Panc1 (cell line): ENCODE results near the gene ZNF76. TPM values are rescaled to one million over a fixed set of nuclear protein-coding genes. Genes with fewer than 3 reads are reported as not detected.

ENCODE experiments used
- ATAC-seq: fragments of 200-7000 bp; cut with Tn5 transposase; 2 replicates; pipeline ENCODE4 v1.9.1; 2020; ENCODE audit warnings: mild to moderate bottlenecking, moderate library complexity
- BruUV-seq: library from RNA; stranded (reverse); fragments of 400-500 nt; replicated peaks from 2 replicates; lab custom pipeline; 2021; lab: Mats Ljungman, UMichigan
- CTCF ChIA-PET: fragments of 300-600 bp; sonication (Branson Sonifier 250); formaldehyde crosslinking; loops from one replicate; lab custom pipeline; 2022; ENCODE audit warnings: antibody characterized with exemption; lab: Charles Lee
- POLR2A ChIA-PET: fragments of 300-600 bp; sonication (Branson Sonifier 250); formaldehyde crosslinking; loops from one replicate; lab custom pipeline; 2022; ENCODE audit warnings: antibody characterized with exemption; lab: Charles Lee
- DNase-seq: peaks from one replicate; pipeline ENCODE4 v3.0.0-alpha.2; 2010; ENCODE audit warnings: low read depth, low spot score
- H3K27ac ChIP-seq: 2 replicates; pipeline ENCODE4 v1.5.1; 2011; ENCODE audit warnings: mild to moderate bottlenecking, low read length, inconsistent platforms
- H3K27me3 ChIP-seq: fragments of 200-500 bp; sonication (Bioruptor generic); 2 replicates; pipeline ENCODE4 v1.6.0; 2014; ENCODE audit warnings: low read length, inconsistent platforms; ENCODE audit not compliant: control insufficient read depth, insufficient read depth
- H3K36me3 ChIP-seq: fragments of 200-500 bp; sonication (Bioruptor generic); 2 replicates; pipeline ENCODE4 v1.5.1; 2014; ENCODE audit warnings: inconsistent platforms, mild to moderate bottlenecking, low read length, moderate library complexity; ENCODE audit not compliant: control insufficient read depth, insufficient read depth
- H3K4me1 ChIP-seq: 2 replicates; pipeline ENCODE4 v1.5.1; 2011; ENCODE audit warnings: inconsistent platforms, mild to moderate bottlenecking, low read length, moderate library complexity; ENCODE audit not compliant: control insufficient read depth, insufficient read depth
- H3K4me3 ChIP-seq, 2 experiments: 2 replicates each; pipeline ENCODE4 v1.5.1; 2011 to 2012; ENCODE audit warnings: low read depth in 2 of 2, low read length in 2 of 2, mild to moderate bottlenecking in 2 of 2, inconsistent platforms in 1 of 2, moderate library complexity in 1 of 2
- H3K9me3 ChIP-seq: fragments of 200-500 bp; sonication (Bioruptor generic); 2 replicates; pipeline ENCODE4 v1.5.1; 2014; ENCODE audit warnings: low read depth, mild to moderate bottlenecking, inconsistent platforms, low read length, moderate library complexity; ENCODE audit not compliant: control insufficient read depth, insufficient read depth
- POLR2AphosphoS5 ChIP-seq: IDR thresholded peaks from 2 replicates; pipeline ENCODE4 v1.6.1; 2012; ENCODE audit warnings: mild to moderate bottlenecking, low read depth, low read length, moderate library complexity
- SIN3A ChIP-seq: IDR thresholded peaks from 2 replicates; pipeline ENCODE4 v1.6.1; 2012; ENCODE audit warnings: low read depth, mild to moderate bottlenecking, low read length, moderate library complexity, borderline replicate concordance; ENCODE audit not compliant: insufficient read depth
- TCF7L2 ChIP-seq: IDR thresholded peaks from 2 replicates; pipeline ENCODE4 v1.6.1; 2011; ENCODE audit warnings: mild to moderate bottlenecking, low read depth, low read length, inconsistent platforms
- in situ Hi-C: cut with HindIII; loops from 2 replicates; pipeline ENCODE4 v1.10.0; 2016; ENCODE audit warnings: low sequenced_read_pairs, low pct_unique_long_range_greater_than_20kb
- intact Hi-C: fragments of 100-400 bp; cut with micrococcal nuclease; formaldehyde crosslinking; loops from one replicate; pipeline ENCODE4 v1.10.0; 2022; ENCODE audit not compliant: unreplicated experiment
- total RNA-seq: library from RNA; stranded (reverse); gene quantifications from one replicate; pipeline ENCODE4 v1.2.1, GENCODE V29; 2021; ENCODE audit not compliant: unreplicated experiment
- TF ChIP-seq, protein P1 (sequence below): fragments of 450-650 bp; IDR thresholded peaks from 2 replicates; pipeline ENCODE4 v1.5.1; 2017; ENCODE audit warnings: mild to moderate bottlenecking
- TF ChIP-seq, protein P2 (sequence below), 2 experiments: IDR thresholded peaks; 2 replicates each; pipeline ENCODE4 v1.6.1; 2011 to 2012; ENCODE audit warnings: low read depth in 2 of 2, control low read depth in 1 of 2, low read length in 1 of 2, mild to moderate bottlenecking in 1 of 2, moderate library complexity in 1 of 2; ENCODE audit not compliant: insufficient read depth in 1 of 2

Gene ZNF76
- total RNA-seq, 1 experiment from 2014 or later, result 41.5 TPM

DNA sequence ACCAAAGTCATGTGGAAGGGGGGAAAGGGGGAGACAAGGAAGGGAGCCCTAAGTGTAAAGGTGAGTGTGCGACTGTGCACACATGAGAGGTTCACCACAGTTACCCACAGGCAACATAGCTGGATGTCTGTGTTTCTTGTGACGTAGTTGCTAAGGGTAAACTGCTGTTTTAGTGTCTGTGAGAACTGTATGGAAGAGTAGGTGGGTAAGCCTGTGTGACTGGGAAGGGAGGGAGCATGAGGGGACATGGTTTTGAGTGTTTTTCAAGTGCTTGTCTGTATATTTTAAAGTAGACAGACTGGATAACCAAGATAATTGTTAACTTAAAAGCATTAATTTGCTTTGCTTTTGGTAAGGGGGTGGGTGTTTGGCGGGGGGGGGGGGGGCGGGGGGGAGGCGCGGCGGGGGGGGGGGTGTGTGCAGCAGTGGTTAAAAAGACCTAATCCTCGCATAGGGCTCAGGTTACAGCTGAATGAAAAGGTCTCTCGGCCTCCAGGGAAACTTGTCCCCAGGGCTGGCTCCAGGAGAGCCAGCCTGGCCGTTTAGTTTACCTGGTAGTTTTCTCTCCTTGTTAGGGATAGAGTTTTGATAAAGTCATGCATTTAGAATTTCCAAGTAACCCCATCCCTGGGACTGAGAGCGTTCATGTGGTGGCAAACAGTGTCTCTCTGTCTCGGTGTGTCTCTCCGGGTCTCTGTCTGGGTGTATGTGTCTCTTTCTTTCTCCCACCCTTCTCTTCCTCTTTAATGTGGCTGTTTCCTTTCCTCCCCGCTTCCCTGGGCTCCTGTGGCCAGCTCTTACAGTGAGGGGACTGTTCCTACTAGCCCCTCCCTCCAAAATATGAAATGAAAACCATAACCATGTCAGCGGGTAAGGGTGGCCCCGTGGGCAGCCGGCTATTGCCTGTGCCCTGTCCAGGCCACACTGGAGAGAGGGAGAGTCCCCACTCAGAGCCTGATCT lies 42.4 kb upstream of the ZNF76 start:
- Histone ChIP-seq H3K4me3 (no peak overlapping the region), H3K4me1 (peaks cover 14% of the 10 kb centered on the region; the same call in 1 of the 2 replicates), H3K36me3 (no peaks in the 10 kb centered on the region), H3K9me3 (no peaks in the 10 kb centered on the region), H3K27me3 (no peaks in the 10 kb centered on the region; the same call in 1 of the 2 replicates), H3K27ac (no peak overlapping the region)
- DNase-seq, result no peak
- no peak for TF ChIP-seq TCF7L2
- TF ChIP-seq, protein P1, sequence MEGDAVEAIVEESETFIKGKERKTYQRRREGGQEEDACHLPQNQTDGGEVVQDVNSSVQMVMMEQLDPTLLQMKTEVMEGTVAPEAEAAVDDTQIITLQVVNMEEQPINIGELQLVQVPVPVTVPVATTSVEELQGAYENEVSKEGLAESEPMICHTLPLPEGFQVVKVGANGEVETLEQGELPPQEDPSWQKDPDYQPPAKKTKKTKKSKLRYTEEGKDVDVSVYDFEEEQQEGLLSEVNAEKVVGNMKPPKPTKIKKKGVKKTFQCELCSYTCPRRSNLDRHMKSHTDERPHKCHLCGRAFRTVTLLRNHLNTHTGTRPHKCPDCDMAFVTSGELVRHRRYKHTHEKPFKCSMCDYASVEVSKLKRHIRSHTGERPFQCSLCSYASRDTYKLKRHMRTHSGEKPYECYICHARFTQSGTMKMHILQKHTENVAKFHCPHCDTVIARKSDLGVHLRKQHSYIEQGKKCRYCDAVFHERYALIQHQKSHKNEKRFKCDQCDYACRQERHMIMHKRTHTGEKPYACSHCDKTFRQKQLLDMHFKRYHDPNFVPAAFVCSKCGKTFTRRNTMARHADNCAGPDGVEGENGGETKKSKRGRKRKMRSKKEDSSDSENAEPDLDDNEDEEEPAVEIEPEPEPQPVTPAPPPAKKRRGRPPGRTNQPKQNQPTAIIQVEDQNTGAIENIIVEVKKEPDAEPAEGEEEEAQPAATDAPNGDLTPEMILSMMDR, result no peak
- no TSS peak for BruUV-seq
- ChIA-PET POLR2A (no interaction called here), CTCF (no interaction called here)
- in situ Hi-C loops (no loop called here), intact Hi-C loops (no loop called here)
- no peak for ATAC-seq

DNA sequence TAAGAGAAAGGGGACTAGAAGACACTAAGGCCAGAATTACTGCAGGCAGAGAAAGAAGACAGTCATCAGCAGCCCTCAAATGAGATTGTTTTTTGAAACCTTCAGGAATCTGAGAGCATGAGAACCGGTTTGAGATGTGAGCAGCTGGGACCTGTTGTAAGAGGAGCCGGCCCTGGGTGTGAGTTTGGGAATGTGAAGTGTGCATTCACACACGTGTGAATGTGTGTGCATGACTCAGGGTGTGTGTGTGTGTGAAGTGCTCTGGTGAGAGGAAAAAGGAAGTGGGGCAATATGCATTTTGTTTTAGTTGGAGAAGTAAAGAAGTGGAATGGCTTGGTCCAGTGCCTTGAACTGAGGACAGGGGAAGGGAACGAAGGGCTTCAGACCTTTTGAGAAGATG lies 41.5 kb upstream of the ZNF76 start:
- in situ Hi-C loops (no loop called here), intact Hi-C loops (no loop called here)
- ATAC-seq, result no peak
- CTCF ChIA-PET, result no interaction called here
- TF ChIP-seq, protein P1, result no peak
- TF ChIP-seq, protein P2, sequence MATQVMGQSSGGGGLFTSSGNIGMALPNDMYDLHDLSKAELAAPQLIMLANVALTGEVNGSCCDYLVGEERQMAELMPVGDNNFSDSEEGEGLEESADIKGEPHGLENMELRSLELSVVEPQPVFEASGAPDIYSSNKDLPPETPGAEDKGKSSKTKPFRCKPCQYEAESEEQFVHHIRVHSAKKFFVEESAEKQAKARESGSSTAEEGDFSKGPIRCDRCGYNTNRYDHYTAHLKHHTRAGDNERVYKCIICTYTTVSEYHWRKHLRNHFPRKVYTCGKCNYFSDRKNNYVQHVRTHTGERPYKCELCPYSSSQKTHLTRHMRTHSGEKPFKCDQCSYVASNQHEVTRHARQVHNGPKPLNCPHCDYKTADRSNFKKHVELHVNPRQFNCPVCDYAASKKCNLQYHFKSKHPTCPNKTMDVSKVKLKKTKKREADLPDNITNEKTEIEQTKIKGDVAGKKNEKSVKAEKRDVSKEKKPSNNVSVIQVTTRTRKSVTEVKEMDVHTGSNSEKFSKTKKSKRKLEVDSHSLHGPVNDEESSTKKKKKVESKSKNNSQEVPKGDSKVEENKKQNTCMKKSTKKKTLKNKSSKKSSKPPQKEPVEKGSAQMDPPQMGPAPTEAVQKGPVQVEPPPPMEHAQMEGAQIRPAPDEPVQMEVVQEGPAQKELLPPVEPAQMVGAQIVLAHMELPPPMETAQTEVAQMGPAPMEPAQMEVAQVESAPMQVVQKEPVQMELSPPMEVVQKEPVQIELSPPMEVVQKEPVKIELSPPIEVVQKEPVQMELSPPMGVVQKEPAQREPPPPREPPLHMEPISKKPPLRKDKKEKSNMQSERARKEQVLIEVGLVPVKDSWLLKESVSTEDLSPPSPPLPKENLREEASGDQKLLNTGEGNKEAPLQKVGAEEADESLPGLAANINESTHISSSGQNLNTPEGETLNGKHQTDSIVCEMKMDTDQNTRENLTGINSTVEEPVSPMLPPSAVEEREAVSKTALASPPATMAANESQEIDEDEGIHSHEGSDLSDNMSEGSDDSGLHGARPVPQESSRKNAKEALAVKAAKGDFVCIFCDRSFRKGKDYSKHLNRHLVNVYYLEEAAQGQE (IDR thresholded peaks at IDR 0.05; ENCODE audit: insufficient read depth in 1 of 2, low read depth in 2 of 2, low read length in 1 of 2), result no peak
- no peak for TF ChIP-seq SIN3A
- no peak for TF ChIP-seq POLR2AphosphoS5
- no peak for TF ChIP-seq TCF7L2
- H3K27ac ChIP-seq, result no peak overlapping the region
- no peaks in the 10 kb centered on the region for H3K9me3 ChIP-seq
- POLR2A ChIA-PET, result interaction anchor here (0.5 kb wide), 1 partner anchor 249 kb away, joined by 3 read pairs; no protein-coding TSS in a partner anchor
- DNase-seq, result no peak
- no peaks in the 10 kb centered on the region for H3K36me3 ChIP-seq
- H3K27me3 ChIP-seq, result no peaks in the 10 kb centered on the region; the same call in 1 of the 2 replicates
- BruUV-seq, result no TSS peak
- peaks cover 14% of the 10 kb centered on the region; the same call in 1 of the 2 replicates for H3K4me1 ChIP-seq
- no peak overlapping the region for H3K4me3 ChIP-seq
